Epithelial cell of esophagus (primary cell): Measurements from ENCODE around the gene INPP5E.

ENCODE experiments used
- DNase-seq: peaks from one replicate; pipeline ENCODE4 v3.0.0; 2010; ENCODE audit warnings: low read depth
- H3K4me3 ChIP-seq: 2 replicates; pipeline ENCODE4 v1.5.1; 2011; ENCODE audit warnings: mild to moderate bottlenecking, low read length, control low read depth
- TF ChIP-seq, protein P1 (sequence below): IDR thresholded peaks from 2 replicates; pipeline ENCODE4 v1.5.1; 2011; ENCODE audit warnings: low read depth, mild to moderate bottlenecking, low read length, control low read depth, inconsistent platforms; ENCODE audit not compliant: insufficient read depth; ENCODE audit errors: missing control alignments

Gene INPP5E

DNA sequence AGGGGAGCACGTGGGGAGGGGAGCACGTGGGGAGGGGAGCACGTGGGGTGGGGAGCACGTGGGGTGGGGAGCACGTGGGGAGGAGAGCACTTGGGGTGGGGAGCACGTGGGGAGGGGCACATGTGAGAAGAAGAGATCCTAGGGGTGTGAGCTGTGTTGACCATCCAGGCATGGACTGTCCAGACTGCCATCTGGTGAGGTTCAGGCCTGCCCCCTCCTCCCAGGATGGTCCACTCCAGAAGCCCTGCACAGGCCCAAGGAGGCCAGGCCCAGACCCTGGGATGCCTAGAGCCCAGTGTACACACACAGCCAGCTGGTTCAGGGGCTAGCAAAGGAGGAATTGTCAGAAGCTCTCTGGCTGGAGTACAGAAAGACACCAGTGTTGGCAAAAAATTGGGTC is 42.0 kb downstream of the INPP5E start:
- H3K4me3 ChIP-seq = no peak overlapping the region
- DNase-seq = no peak
- TF ChIP-seq, protein P1, sequence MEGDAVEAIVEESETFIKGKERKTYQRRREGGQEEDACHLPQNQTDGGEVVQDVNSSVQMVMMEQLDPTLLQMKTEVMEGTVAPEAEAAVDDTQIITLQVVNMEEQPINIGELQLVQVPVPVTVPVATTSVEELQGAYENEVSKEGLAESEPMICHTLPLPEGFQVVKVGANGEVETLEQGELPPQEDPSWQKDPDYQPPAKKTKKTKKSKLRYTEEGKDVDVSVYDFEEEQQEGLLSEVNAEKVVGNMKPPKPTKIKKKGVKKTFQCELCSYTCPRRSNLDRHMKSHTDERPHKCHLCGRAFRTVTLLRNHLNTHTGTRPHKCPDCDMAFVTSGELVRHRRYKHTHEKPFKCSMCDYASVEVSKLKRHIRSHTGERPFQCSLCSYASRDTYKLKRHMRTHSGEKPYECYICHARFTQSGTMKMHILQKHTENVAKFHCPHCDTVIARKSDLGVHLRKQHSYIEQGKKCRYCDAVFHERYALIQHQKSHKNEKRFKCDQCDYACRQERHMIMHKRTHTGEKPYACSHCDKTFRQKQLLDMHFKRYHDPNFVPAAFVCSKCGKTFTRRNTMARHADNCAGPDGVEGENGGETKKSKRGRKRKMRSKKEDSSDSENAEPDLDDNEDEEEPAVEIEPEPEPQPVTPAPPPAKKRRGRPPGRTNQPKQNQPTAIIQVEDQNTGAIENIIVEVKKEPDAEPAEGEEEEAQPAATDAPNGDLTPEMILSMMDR = no peak

DNA sequence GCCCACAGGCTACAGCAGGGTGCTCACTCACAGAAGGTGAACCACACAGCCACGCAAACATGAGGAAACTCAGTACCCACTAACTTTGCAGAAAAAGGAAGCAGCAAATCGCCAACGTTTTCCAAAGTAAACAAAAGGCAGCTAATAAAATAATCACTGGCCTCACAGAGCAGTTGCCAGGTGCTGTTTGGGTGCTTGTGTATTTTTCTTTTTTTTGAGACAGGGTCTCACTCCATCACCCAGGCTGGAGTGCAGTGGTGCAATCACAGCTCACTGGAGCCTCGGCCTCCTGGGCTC is 43.5 kb downstream of the INPP5E start:
- TF ChIP-seq, protein P1 = no peak
- H3K4me3 ChIP-seq = no peak overlapping the region
- DNase-seq = no peak

DNA sequence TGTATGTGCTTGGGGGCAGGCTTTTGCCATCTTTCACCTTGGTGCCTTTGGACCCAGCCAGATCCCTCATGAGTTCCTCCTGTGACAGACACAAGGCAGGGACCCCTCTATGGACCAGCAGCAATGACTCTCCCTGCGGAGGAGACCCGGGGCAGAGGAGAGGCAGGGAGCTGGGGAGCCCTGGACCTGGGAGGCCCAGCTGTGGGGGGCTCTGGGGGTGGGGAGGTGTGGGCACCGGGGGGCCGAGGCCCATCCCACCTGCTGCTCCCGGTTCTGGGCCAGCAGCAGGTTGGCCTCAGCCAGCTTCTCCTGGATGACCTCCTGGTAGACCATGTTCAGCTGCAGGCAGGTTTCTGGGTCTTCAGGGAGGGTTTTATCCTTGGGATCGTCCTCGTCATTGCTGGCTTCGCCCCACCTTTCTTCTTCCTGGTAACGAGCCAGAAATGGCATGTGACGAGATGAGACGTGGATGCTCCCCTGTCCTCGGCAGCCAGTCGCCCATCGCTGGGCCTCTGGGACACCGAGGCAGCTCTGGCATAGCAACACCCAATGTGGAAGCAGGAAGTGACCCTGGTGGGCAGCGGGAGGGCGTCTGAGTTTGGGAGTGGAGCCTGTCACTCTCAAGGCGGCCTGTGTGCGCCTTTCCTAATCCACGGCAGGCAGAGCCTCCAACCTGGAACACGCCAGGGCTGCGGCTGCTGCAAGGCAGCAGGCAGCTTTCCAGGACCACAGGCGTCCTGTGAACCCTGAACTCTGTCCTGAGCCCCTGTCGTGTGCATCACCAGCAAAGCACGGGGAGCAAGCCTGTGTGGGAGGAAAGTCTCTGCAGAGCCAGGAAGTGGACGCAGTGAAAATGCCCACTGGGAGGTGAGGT is 44.1 kb downstream of the INPP5E start:
- no peak overlapping the region for H3K4me3 ChIP-seq

DNA sequence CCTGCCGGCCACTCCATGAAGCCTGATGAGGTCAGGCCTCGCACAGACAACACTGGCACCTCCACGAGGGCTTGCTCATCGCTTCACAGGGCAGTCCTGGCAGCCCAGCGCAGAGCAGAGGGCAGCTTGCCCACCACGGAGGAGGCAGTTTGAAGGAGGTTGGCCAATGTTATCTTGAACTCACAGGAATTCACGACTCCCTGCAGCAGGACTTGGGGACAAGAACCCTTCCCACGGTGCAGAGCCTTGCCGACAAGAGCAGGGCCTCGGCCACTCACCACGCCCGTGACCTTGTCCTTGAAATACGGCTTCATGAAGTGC is 44.7 kb downstream of the INPP5E start:
- no peak for DNase-seq
- TF ChIP-seq, protein P1 = no peak
- no peak overlapping the region for H3K4me3 ChIP-seq

More for the DNA sequence above, 44.1 kb downstream of the INPP5E start:
- no peak for DNase-seq
- TF ChIP-seq, protein P1 = no peak

DNA sequence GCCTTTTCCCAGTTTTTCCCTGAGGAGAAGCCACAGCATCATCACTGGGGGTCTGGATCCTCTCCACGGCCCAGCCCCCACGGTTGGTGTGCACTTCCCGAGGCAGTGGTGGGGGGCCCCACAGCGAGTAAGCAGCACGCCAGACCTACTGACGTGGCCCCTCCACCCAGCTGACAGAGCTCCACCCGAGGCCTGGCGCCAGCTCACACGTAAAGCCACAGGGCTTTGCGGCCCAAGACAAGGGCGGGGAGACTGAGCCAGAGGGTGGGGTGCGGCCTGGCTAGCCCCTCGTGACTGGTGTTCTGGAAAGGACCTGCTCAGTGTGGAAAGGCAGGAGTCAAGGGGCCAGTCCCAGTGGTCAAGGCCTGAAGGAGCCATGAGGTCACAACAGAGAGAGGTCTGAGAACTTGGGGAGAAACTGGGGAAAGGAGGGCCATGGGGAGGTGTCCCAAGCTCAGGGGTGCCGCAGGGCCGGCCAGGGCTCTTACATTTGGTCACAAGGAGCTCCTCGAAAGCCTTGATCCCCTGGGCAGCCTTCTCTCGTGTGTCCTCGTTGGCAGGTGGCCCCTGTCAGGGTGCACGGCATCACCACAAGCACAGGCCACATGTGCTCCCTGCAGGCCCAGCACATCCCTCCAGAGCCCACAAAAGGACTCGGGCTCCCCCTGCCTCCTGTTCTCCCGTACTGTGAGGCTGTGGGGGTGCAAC is 45.2 kb downstream of the INPP5E start:
- no peak overlapping the region for H3K4me3 ChIP-seq
- TF ChIP-seq, protein P1 = no peak
- no peak for DNase-seq

DNA sequence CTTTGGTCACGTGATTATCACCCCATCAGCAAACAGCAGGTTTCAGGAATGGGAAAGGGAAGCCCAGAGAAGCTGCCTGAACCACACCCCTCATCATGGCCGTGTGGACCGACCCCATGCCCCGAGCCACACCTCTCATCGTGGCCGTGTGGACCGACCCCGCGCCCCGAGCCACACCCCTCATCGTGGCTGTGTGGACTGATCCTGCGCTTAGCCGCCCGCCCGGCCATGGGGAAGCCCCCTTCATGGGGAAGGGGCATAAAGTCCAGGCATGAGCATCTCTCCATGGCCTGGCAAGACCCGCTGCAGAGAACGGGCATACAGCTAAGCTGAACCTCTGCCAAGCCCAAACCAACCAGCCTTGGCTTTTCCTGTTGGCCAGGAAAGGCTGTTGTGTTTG is 46.1 kb downstream of the INPP5E start:
- no peak for DNase-seq
- no peak overlapping the region for H3K4me3 ChIP-seq
- TF ChIP-seq, protein P1 = no peak
